BJ (cell line): ENCODE data around the gene CCSER2. TPM values are rescaled to one million over a fixed set of nuclear protein-coding genes. Genes with fewer than 3 reads are reported as not detected.

Experiments used
- CTCF ChIA-PET: fragments of 350-600 bp; formaldehyde crosslinking; extraction: SDS; loops from one replicate; lab custom pipeline; 2021; ENCODE audit warnings: antibody characterized with exemption, inconsistent platforms; lab: Yijun Ruan, JAX
- POLR2A ChIA-PET: fragments of 300-600 bp; sonication (Branson Sonifier 250); formaldehyde crosslinking; extraction: SDS; loops from one replicate; lab custom pipeline; 2021; ENCODE audit warnings: antibody characterized with exemption; lab: Charles Lee
- DNase-seq: peaks from one replicate; pipeline ENCODE4 v3.0.0-alpha.2; 2011; ENCODE audit warnings: low read depth
- H3K27me3 ChIP-seq: 2 replicates; pipeline ENCODE4 v1.6.0; 2011; ENCODE audit warnings: low read length; ENCODE audit not compliant: control insufficient read depth, insufficient read depth
- H3K36me3 ChIP-seq: 2 replicates; pipeline ENCODE4 v1.5.1; 2011; ENCODE audit warnings: low read length; ENCODE audit not compliant: control insufficient read depth, insufficient read depth
- H3K4me3 ChIP-seq: 2 replicates; pipeline ENCODE4 v1.5.1; 2011; ENCODE audit warnings: low read depth, mild to moderate bottlenecking, control low read depth, low read length
- polyA plus RNA-seq: library from polyadenylated mRNA; depleted of rRNA; stranded (reverse); fragments of >200 nt; gene quantifications from 2 replicates; pipeline ENCODE4 v1.2.3, GENCODE V29; 2011
- TF ChIP-seq, protein P1 (sequence below): IDR thresholded peaks from 2 replicates; pipeline ENCODE4 v1.5.1; 2011; ENCODE audit warnings: low read depth, mild to moderate bottlenecking, control low read depth, inconsistent platforms, low read length, moderate library complexity; ENCODE audit not compliant: insufficient read depth

The CCSER2 gene
- polyA plus RNA-seq, 1 experiment = 28.7 TPM

DNA sequence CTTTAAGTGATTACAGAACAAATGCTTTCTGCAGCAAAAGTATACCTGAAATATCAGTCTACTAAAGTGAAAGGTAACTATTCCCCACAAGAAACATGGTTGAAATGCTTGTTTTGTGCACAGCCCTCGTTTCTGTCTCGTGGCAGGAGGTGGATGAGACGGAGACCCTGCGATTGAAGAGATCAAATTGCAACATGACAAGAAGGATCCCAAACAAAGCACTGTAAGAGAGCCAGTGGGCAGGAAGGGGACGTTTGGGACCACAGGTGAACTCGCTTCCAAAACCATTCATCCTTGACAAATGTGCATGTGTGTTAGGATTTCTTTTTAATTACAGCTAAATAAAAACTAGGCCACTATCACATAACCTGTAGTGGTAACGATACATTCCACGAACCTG lies 192.6 kb downstream of the CCSER2 start:
- CTCF ChIA-PET = interaction anchor here (1.2 kb wide), 1 partner anchor 10 kb away, joined by 5 read pairs; no protein-coding TSS in a partner anchor
- no peaks in the 10 kb centered on the region for H3K27me3 ChIP-seq

DNA sequence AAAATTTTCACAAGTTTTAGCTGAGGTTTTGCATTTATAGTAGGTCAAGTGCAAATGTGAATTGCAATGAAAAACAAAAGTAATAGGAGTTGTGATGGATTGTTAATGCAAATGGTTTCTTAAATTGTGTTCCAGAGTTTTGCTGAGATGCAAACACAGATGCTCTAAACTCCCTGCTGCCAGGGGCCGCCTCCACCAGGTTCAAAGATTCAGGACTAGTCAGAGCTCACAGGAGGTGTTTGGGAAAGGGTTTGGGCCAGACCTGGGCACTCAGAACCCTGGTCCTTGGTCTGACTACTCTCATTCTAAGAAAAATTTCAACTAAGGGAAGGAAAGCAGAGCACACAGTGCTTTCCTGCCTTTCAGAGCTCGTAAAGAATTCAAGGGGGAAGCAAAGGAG lies 193.1 kb downstream of the CCSER2 start:
- DNase-seq = no peak
- POLR2A ChIA-PET = no interaction called here
- H3K4me3 ChIP-seq = no peak overlapping the region
- H3K36me3 ChIP-seq = no peaks in the 10 kb centered on the region
- CTCF ChIA-PET = interaction anchor here (1.2 kb wide), 1 partner anchor 10 kb away, joined by 5 read pairs; no protein-coding TSS in a partner anchor
- TF ChIP-seq, protein P1, sequence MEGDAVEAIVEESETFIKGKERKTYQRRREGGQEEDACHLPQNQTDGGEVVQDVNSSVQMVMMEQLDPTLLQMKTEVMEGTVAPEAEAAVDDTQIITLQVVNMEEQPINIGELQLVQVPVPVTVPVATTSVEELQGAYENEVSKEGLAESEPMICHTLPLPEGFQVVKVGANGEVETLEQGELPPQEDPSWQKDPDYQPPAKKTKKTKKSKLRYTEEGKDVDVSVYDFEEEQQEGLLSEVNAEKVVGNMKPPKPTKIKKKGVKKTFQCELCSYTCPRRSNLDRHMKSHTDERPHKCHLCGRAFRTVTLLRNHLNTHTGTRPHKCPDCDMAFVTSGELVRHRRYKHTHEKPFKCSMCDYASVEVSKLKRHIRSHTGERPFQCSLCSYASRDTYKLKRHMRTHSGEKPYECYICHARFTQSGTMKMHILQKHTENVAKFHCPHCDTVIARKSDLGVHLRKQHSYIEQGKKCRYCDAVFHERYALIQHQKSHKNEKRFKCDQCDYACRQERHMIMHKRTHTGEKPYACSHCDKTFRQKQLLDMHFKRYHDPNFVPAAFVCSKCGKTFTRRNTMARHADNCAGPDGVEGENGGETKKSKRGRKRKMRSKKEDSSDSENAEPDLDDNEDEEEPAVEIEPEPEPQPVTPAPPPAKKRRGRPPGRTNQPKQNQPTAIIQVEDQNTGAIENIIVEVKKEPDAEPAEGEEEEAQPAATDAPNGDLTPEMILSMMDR = no peak
- no peaks in the 10 kb centered on the region for H3K27me3 ChIP-seq

More for the DNA sequence above, 192.6 kb downstream of the CCSER2 start:
- Histone ChIP-seq H3K4me3 (no peak overlapping the region), H3K36me3 (no peaks in the 10 kb centered on the region)
- TF ChIP-seq, protein P1 = no peak
- no peak for DNase-seq
- POLR2A ChIA-PET = no interaction called here

DNA sequence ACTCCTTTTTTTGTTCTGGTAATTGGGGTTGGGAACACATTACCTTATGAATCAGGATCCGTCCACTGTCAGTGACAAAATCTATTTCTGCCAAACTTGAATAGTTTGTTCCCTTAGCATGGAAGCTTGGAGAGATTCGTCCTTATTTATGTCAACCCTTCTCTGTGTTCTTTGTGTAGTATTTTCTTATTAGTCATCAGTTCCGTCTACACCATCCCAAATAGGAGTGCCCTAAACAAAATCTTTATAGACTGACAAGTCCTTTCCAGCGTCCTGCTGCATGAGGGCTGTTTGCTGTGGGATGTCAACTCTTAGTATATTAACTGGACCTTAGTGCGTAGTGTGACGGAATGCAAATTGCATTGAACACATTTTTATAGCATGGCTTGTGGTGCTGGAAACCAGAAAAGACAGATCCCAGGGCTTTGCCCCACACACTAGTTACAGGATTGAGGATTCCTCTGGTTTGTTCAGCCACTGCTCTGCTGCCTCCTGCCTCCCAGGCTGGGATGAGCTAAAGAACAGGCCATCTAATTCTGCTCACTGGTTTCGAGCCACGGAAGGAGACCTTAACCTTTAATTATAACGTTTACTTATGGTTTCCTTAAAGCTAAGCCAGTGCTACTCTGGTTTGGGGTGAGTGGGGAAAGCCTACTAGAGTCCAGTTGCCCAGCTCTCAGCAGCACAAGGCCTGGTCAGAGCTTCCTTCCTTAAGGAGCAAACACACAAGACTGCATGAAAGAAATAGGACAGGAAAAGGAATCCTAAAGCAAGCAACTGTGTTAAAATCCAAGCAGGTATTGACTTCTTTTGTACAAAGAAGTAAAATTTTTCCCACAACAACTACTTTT lies 194.4 kb downstream of the CCSER2 start:
- DNase-seq = no peak
- H3K4me3 ChIP-seq = no peak overlapping the region
- CTCF ChIA-PET = interaction anchor here (0.8 to 1.1 kb wide), 2 partner anchors 14 to 186 kb away, joined by 3 to 5 read pairs; no protein-coding TSS in a partner anchor
- no peaks in the 10 kb centered on the region for H3K36me3 ChIP-seq
- TF ChIP-seq, protein P1 = no peak
- POLR2A ChIA-PET = interaction anchor here (0.7 kb wide), 1 partner anchor 46 kb away, joined by 3 read pairs; no protein-coding TSS in a partner anchor
- no peaks in the 10 kb centered on the region for H3K27me3 ChIP-seq

DNA sequence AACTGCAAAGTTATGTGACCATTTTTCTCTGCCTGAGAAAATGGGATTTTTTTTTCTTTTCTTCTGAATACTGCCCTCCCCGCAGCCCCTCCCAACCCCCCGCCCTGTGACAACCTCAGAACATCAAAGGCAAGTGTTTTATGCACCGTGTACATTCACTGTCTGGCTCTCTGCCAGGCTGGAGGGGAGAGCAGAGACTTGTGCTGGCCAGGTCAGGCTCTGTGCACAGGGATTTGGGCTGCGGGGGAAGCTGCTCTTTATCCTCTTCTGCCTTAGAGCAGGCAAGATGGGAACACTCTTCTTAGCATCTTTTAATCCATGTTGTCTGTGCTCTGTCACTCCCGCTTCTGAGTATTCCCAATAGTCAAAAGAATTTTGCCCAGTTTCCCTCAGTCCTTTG lies 195.1 kb downstream of the CCSER2 start:
- DNase-seq = no peak
- POLR2A ChIA-PET = interaction anchor here (0.7 kb wide), 1 partner anchor 47 kb away, joined by 3 read pairs; no protein-coding TSS in a partner anchor

DNA sequence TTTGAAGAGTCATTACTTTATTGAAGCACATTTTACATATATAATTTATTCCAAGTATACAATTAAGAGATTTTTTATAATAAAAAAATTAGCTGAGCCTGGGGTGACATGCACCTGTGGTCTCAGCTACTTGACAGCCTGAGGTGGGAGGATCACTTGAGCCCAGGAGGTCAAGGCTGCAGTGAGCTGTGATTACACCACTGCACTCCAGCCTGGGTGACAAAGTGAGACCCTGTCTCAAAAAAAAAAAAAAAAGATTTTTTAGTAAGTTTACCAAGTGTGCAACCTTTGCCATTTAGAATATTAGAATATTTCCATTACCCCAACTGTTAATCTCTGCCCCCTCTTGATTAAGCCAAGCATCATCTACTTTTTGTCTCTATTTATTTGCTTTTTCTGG lies 196.0 kb downstream of the CCSER2 start:
- H3K27me3 ChIP-seq = no peaks in the 10 kb centered on the region
- TF ChIP-seq, protein P1 = no peak
- H3K4me3 ChIP-seq = no peak overlapping the region
- POLR2A ChIA-PET = no interaction called here
- no peak for DNase-seq
- no peaks in the 10 kb centered on the region for H3K36me3 ChIP-seq
- CTCF ChIA-PET = no interaction called here

More for the DNA sequence above, 195.1 kb downstream of the CCSER2 start:
- TF ChIP-seq, protein P1 = no peak
- Histone ChIP-seq H3K27me3 (no peaks in the 10 kb centered on the region), H3K36me3 (no peaks in the 10 kb centered on the region), H3K4me3 (no peak overlapping the region)
- CTCF ChIA-PET = interaction anchor here (1.1 kb wide), 1 partner anchor 14 kb away, joined by 5 read pairs; no protein-coding TSS in a partner anchor
